HUES48 (cell line): ENCODE data around the gene FADD.

Source experiments
- H3K27ac ChIP-seq: one replicate; pipeline ENCODE4 v1.7.0; 2013; ENCODE audit warnings: low read depth, low read length, inconsistent platforms
- H3K27me3 ChIP-seq: 2 replicates; pipeline ENCODE4 v1.6.1; 2013; ENCODE audit warnings: mild to moderate bottlenecking, low read length; ENCODE audit not compliant: control insufficient read depth, insufficient read depth
- H3K36me3 ChIP-seq: 2 replicates; pipeline ENCODE4 v1.6.1; 2013; ENCODE audit warnings: low read length; ENCODE audit not compliant: control insufficient read depth, insufficient read depth
- H3K4me1 ChIP-seq: 2 replicates; pipeline ENCODE4 v1.6.1; 2013; ENCODE audit warnings: mild to moderate bottlenecking, low read length; ENCODE audit not compliant: control insufficient read depth, insufficient read depth
- H3K4me3 ChIP-seq: 2 replicates; pipeline ENCODE4 v1.5.1; 2013; ENCODE audit warnings: mild to moderate bottlenecking, low read depth, low read length
- H3K9ac ChIP-seq: 2 replicates; pipeline ENCODE4 v1.6.1; 2013; ENCODE audit warnings: mild to moderate bottlenecking, low read depth, low read length, moderate library complexity
- H3K9me3 ChIP-seq: 2 replicates; pipeline ENCODE4 v1.6.1; 2013; ENCODE audit warnings: low read length; ENCODE audit not compliant: control insufficient read depth, insufficient read depth

The FADD gene

DNA sequence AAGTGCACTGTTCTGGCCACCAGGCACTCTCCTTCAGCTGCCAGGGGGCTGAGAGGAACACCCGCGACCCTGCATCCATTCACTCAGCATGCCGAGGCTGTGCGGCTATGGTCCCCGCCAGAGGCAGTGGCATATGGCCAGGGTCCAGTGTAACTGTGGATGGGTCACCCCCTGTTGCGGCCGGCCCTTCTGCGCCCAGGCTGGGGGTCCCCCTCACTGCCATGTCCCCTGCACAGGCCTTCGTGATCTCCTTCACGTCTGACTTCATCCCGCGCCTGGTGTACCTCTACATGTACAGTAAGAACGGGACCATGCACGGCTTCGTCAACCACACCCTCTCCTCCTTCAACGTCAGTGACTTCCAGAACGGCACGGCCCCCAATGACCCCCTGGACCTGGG is 20.8 kb upstream of the FADD start:
- H3K4me1 ChIP-seq = no peaks in the 10 kb centered on the region
- H3K27ac ChIP-seq = no peak overlapping the region
- H3K9me3 ChIP-seq = no peaks in the 10 kb centered on the region
- H3K4me3 ChIP-seq = no peak overlapping the region
- H3K9ac ChIP-seq = no peak overlapping the region
- H3K36me3 ChIP-seq = no peaks in the 10 kb centered on the region
- no peaks in the 10 kb centered on the region for H3K27me3 ChIP-seq

- no peaks in the 10 kb centered on the region for H3K27me3 ChIP-seq
- no peaks in the 10 kb centered on the region for H3K36me3 ChIP-seq
- no peak overlapping the region for H3K27ac ChIP-seq
- no peaks in the 10 kb centered on the region for H3K9me3 ChIP-seq
- no peak overlapping the region for H3K9ac ChIP-seq
- H3K4me3 ChIP-seq = no peak overlapping the region
- H3K4me1 ChIP-seq = no peaks in the 10 kb centered on the region
These were observed 20.1 kb upstream of the FADD start for GRCh38 chr11:70183032-70183431.

- H3K27ac ChIP-seq = no peak overlapping the region
- no peak overlapping the region for H3K4me3 ChIP-seq
- no peaks in the 10 kb centered on the region for H3K36me3 ChIP-seq
- no peaks in the 10 kb centered on the region for H3K9me3 ChIP-seq
- H3K9ac ChIP-seq = no peak overlapping the region
- H3K27me3 ChIP-seq = no peaks in the 10 kb centered on the region
- H3K4me1 ChIP-seq = no peaks in the 10 kb centered on the region
These were observed 19.5 kb upstream of the FADD start for GRCh38 chr11:70183483-70184176.

- H3K9ac ChIP-seq = no peak overlapping the region
- H3K4me3 ChIP-seq = no peak overlapping the region
- no peaks in the 10 kb centered on the region for H3K9me3 ChIP-seq
- H3K4me1 ChIP-seq = no peaks in the 10 kb centered on the region
- H3K36me3 ChIP-seq = no peaks in the 10 kb centered on the region
- H3K27me3 ChIP-seq = no peaks in the 10 kb centered on the region
- H3K27ac ChIP-seq = no peak overlapping the region
These were observed 18.7 kb upstream of the FADD start for GRCh38 chr11:70184396-70184795.

GRCh38 chr11:70185348-70186055 is 17.6 kb upstream of the FADD start:
- no peak overlapping the region for H3K27ac ChIP-seq
- H3K27me3 ChIP-seq = no peaks in the 10 kb centered on the region
- H3K9me3 ChIP-seq = no peaks in the 10 kb centered on the region
- no peaks in the 10 kb centered on the region for H3K36me3 ChIP-seq
- no peaks in the 10 kb centered on the region for H3K4me1 ChIP-seq
- H3K9ac ChIP-seq = no peak overlapping the region
- no peak overlapping the region for H3K4me3 ChIP-seq

DNA sequence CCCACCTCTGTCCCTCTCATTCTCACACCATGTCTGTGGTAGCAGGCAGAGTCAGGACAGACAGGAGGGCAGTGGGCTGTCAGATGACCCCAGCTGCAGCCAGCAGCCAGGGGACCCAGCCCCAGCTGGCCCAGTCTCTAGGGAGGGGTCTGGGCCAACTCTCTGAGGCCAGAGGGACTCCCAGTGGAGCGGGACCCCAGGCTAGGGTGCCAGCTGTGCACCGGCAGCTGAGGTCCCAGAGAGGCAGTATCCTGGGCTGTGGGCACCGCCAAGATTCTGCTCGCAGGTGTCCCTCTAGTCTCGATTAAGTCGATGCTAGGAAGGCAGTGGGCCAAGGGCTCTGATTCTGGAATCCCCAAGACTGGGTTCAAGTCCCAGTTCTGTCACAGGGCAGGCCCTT is 16.7 kb upstream of the FADD start:
- Histone ChIP-seq H3K4me3 (no peak overlapping the region), H3K27ac (no peak overlapping the region), H3K9ac (no peak overlapping the region), H3K9me3 (no peaks in the 10 kb centered on the region), H3K27me3 (no peaks in the 10 kb centered on the region), H3K4me1 (no peaks in the 10 kb centered on the region), H3K36me3 (no peaks in the 10 kb centered on the region)

DNA sequence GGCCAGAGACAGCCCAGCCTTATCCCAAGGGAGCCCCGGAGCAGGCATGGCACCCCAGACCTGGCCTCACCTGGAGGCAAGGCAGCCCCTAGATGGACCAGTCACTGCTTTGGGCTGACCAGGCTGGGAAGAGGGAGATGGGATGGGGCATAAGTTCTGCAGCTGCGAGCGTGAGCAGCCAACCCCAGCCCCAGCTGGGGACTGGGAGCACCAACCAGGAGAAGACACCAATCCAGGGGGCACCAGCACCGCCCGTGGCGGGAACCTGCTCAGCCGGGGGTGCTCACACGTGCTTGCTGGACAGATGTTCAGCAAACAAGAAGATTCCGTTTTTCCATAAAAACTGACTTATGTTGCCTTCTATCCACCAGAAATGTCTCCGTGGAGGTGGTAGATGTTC is 16.2 kb upstream of the FADD start:
- no peak overlapping the region for H3K9ac ChIP-seq
- no peaks in the 10 kb centered on the region for H3K9me3 ChIP-seq
- no peak overlapping the region for H3K4me3 ChIP-seq
- H3K4me1 ChIP-seq = no peaks in the 10 kb centered on the region
- H3K36me3 ChIP-seq = no peaks in the 10 kb centered on the region
- H3K27me3 ChIP-seq = no peaks in the 10 kb centered on the region
- H3K27ac ChIP-seq = no peak overlapping the region

DNA sequence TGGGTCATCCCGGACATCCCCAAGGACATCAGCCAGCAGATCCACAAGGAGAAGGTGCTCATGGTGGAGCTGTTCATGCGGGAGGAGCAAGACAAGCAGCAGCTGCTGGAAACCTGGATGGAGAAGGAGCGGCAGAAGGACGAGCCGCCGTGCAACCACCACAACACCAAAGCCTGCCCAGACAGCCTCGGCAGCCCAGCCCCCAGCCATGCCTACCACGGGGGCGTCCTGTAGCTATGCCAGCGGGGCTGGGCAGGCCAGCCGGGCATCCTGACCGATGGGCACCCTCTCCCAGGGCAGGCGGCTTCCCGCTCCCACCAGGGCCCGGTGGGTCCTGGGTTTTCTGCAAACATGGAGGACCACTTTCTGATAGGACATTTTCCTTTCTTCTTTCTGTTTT is 15.3 kb upstream of the FADD start:
- Histone ChIP-seq H3K36me3 (no peaks in the 10 kb centered on the region), H3K27ac (no peak overlapping the region), H3K27me3 (no peaks in the 10 kb centered on the region)

GRCh38 chr11:70189622-70190021 is 13.5 kb upstream of the FADD start:
- Histone ChIP-seq H3K4me3 (no peak overlapping the region), H3K36me3 (no peaks in the 10 kb centered on the region), H3K27ac (no peak overlapping the region), H3K4me1 (no peaks in the 10 kb centered on the region), H3K27me3 (no peaks in the 10 kb centered on the region), H3K9ac (no peak overlapping the region), H3K9me3 (no peaks in the 10 kb centered on the region)

More for the DNA sequence above, 15.3 kb upstream of the FADD start:
- no peak overlapping the region for H3K9ac ChIP-seq
- H3K4me1 ChIP-seq = no peaks in the 10 kb centered on the region
- H3K4me3 ChIP-seq = no peak overlapping the region
- H3K9me3 ChIP-seq = no peaks in the 10 kb centered on the region

- Histone ChIP-seq H3K9ac (no peak overlapping the region), H3K9me3 (no peaks in the 10 kb centered on the region), H3K4me3 (no peak overlapping the region), H3K27me3 (no peaks in the 10 kb centered on the region), H3K4me1 (no peaks in the 10 kb centered on the region), H3K27ac (no peak overlapping the region), H3K36me3 (no peaks in the 10 kb centered on the region)
These were observed 11.5 kb upstream of the FADD start for GRCh38 chr11:70191495-70192140.
